IMR-90 (cell line): Measurements from ENCODE around the gene NDUFAF4. TPM values are rescaled to one million over a fixed set of nuclear protein-coding genes. Genes with fewer than 3 reads are reported as not detected.

Experiments used
- ATAC-seq: fragments of 200-7000 bp; cut with Tn5 transposase; 2 replicates; pipeline ENCODE4 v1.9.1; 2020; ENCODE audit warnings: low read depth, mild to moderate bottlenecking, moderate library complexity
- BruUV-seq: library from RNA; stranded (reverse); fragments of 400-500 nt; replicated peaks from 2 replicates; lab custom pipeline; 2021; lab: Mats Ljungman, UMichigan
- CTCF ChIA-PET: fragments of 300-600 bp; formaldehyde crosslinking; extraction: SDS; loops from one replicate; lab custom pipeline; 2021; ENCODE audit warnings: antibody characterized with exemption; lab: Yijun Ruan, JAX
- POLR2A ChIA-PET: fragments of 300-600 bp; sonication (Branson Sonifier 250); formaldehyde crosslinking; loops from one replicate; lab custom pipeline; 2022; ENCODE audit warnings: antibody characterized with exemption; ENCODE audit not compliant: unreplicated experiment; lab: Charles Lee
- DNase-seq: peaks from one replicate; pipeline ENCODE4 v3.0.0; 2013
- H2AFZ ChIP-seq: replicated peaks from 2 replicates; pipeline ENCODE3; 2013; ENCODE audit warnings: low read length, mild to moderate bottlenecking; ENCODE audit not compliant: poor library complexity
- H2AK5ac ChIP-seq: 2 replicates; pipeline ENCODE4 v1.6.1; 2013; ENCODE audit warnings: low read depth, low read length, inconsistent platforms
- H2AK9ac ChIP-seq: replicated peaks from 2 replicates; pipeline ENCODE3; 2013; ENCODE audit warnings: mild to moderate bottlenecking, low read depth, low read length, moderate library complexity; ENCODE audit not compliant: poor library complexity
- H2BK120ac ChIP-seq: 2 replicates; pipeline ENCODE4 v1.6.1; 2013; ENCODE audit warnings: low read depth, low read length, inconsistent platforms
- H2BK15ac ChIP-seq: 3 replicates; pipeline ENCODE4 v1.6.1; 2013; ENCODE audit warnings: low read depth, low read length, inconsistent platforms
- H2BK20ac ChIP-seq: 2 replicates; pipeline ENCODE4 v1.6.1; 2013; ENCODE audit warnings: low read depth, mild to moderate bottlenecking, inconsistent platforms, low read length, moderate library complexity
- H2BK5ac ChIP-seq: 2 replicates; pipeline ENCODE4 v1.6.1; 2013; ENCODE audit warnings: mild to moderate bottlenecking, low read depth, low read length, inconsistent platforms; ENCODE audit not compliant: poor library complexity, severe bottlenecking
- H3K14ac ChIP-seq: replicated peaks from 2 replicates; pipeline ENCODE4 v1.6.1; 2013; ENCODE audit warnings: low read depth, low read length, inconsistent platforms
- H3K18ac ChIP-seq: 2 replicates; pipeline ENCODE4 v1.6.1; 2013; ENCODE audit warnings: low read depth, low read length, control low read depth
- H3K23ac ChIP-seq: 2 replicates; pipeline ENCODE4 v1.6.1; 2013; ENCODE audit warnings: low read depth, low read length, inconsistent platforms
- H3K27ac ChIP-seq: 2 replicates; pipeline ENCODE4 v1.5.1; 2013; ENCODE audit warnings: mild to moderate bottlenecking, control low read depth, low read length; ENCODE audit not compliant: insufficient read depth
- H3K27me3 ChIP-seq: 2 replicates; pipeline ENCODE4 v1.6.1; 2013; ENCODE audit warnings: low read length; ENCODE audit not compliant: control insufficient read depth, insufficient read depth
- H3K36me3 ChIP-seq: 2 replicates; pipeline ENCODE4 v1.6.1; 2013; ENCODE audit warnings: low read length, mixed read lengths; ENCODE audit not compliant: control insufficient read depth, insufficient read depth
- H3K4ac ChIP-seq: 2 replicates; pipeline ENCODE4 v1.6.1; 2013; ENCODE audit warnings: low read depth, low read length, inconsistent platforms
- H3K4me1 ChIP-seq: 2 replicates; pipeline ENCODE4 v1.6.1; 2013; ENCODE audit warnings: low read length, mixed read lengths; ENCODE audit not compliant: control insufficient read depth, insufficient read depth
- H3K4me2 ChIP-seq: 2 replicates; pipeline ENCODE4 v1.6.1; 2013; ENCODE audit warnings: low read depth, mild to moderate bottlenecking, control low read depth, low read length, moderate library complexity
- H3K4me3 ChIP-seq: 2 replicates; pipeline ENCODE4 v1.5.1; 2013; ENCODE audit warnings: low read depth, mild to moderate bottlenecking, control low read depth, low read length, moderate library complexity; ENCODE audit not compliant: insufficient read depth
- H3K56ac ChIP-seq: 2 replicates; pipeline ENCODE4 v1.6.1; 2013; ENCODE audit warnings: low read length, inconsistent platforms; ENCODE audit not compliant: insufficient read depth; ENCODE audit errors: extremely low read depth
- H3K79me1 ChIP-seq, 2 experiments: 2 replicates each; pipeline ENCODE4 v1.6.1; 2013; ENCODE audit warnings: low read length in 2 of 2, inconsistent platforms in 1 of 2, low read depth in 1 of 2
- H3K9ac ChIP-seq: 2 replicates; pipeline ENCODE4 v1.6.1; 2013; ENCODE audit warnings: low read depth, low read length, control low read depth
- H3K9me1 ChIP-seq: 2 replicates; pipeline ENCODE4 v1.6.1; 2013; ENCODE audit warnings: low read length, inconsistent platforms; ENCODE audit not compliant: insufficient read depth
- H3K9me3 ChIP-seq: 2 replicates; pipeline ENCODE4 v1.6.1; 2013; ENCODE audit warnings: low read length; ENCODE audit not compliant: control insufficient read depth, insufficient read depth
- H4K20me1 ChIP-seq: 2 replicates; pipeline ENCODE4 v1.6.1; 2013; ENCODE audit warnings: low read length, inconsistent platforms; ENCODE audit not compliant: insufficient read depth
- H4K5ac ChIP-seq: 2 replicates; pipeline ENCODE4 v1.6.1; 2013; ENCODE audit warnings: mild to moderate bottlenecking, low read depth, low read length, control low read depth
- H4K8ac ChIP-seq, 2 experiments: 2 replicates each; pipeline ENCODE4 v1.6.1; 2013; ENCODE audit warnings: low read depth in 2 of 2, low read length in 2 of 2, control low read depth in 1 of 2, inconsistent platforms in 1 of 2
- H4K91ac ChIP-seq: 2 replicates; pipeline ENCODE4 v1.6.1; 2013; ENCODE audit warnings: low read depth, low read length, inconsistent platforms; ENCODE audit not compliant: insufficient read depth
- BHLHE40 ChIP-seq: fragments of 150-350 bp; IDR thresholded peaks from 2 replicates; pipeline ENCODE4 v1.6.1; 2016; ENCODE audit warnings: mild to moderate bottlenecking, low read depth, low read length
- CEBPB ChIP-seq: IDR thresholded peaks from 2 replicates; pipeline ENCODE4 v1.6.1; 2012; ENCODE audit warnings: low read depth, low read length, improper control_type of control experiment
- CHD1 ChIP-seq: IDR thresholded peaks from 2 replicates; pipeline ENCODE4 v1.6.1; 2012; ENCODE audit warnings: low read depth, low read length, improper control_type of control experiment
- CTCF ChIP-seq: conservative IDR thresholded peaks from 2 replicates; pipeline ENCODE4 v1.5.1; 2012; ENCODE audit warnings: mild to moderate bottlenecking, low read depth, low read length, improper control_type of control experiment
- ELK1 ChIP-seq: fragments of 150-350 bp; IDR thresholded peaks from 2 replicates; pipeline ENCODE4 v1.6.1; 2016; ENCODE audit warnings: low read depth, mild to moderate bottlenecking, low read length, moderate library complexity, borderline replicate concordance
- FOS ChIP-seq: fragments of 150-350 bp; IDR thresholded peaks from 2 replicates; pipeline ENCODE4 v1.6.1; 2016; ENCODE audit warnings: low read depth, low read length
- MAFK ChIP-seq: IDR thresholded peaks from 2 replicates; pipeline ENCODE4 v1.6.1; 2012; ENCODE audit warnings: low read depth, low read length, improper control_type of control experiment
- MAZ ChIP-seq: IDR thresholded peaks from 2 replicates; pipeline ENCODE4 v1.6.1; 2012; ENCODE audit warnings: low read depth, mild to moderate bottlenecking, low read length, improper control_type of control experiment, moderate library complexity, borderline replicate concordance
- MXI1 ChIP-seq: IDR thresholded peaks from 2 replicates; pipeline ENCODE4 v1.6.1; 2012; ENCODE audit warnings: low read depth, mild to moderate bottlenecking, low read length, moderate library complexity, borderline replicate concordance
- NFE2L2 ChIP-seq: fragments of 150-350 bp; IDR thresholded peaks from 2 replicates; pipeline ENCODE4 v1.6.1; 2016; ENCODE audit warnings: low read depth, mild to moderate bottlenecking, low read length
- POLR2A ChIP-seq: IDR thresholded peaks from 2 replicates; pipeline ENCODE4 v1.6.1; 2012; ENCODE audit warnings: mild to moderate bottlenecking, low read depth, low read length
- RAD21 ChIP-seq: IDR thresholded peaks from 2 replicates; pipeline ENCODE4 v1.6.1; 2012; ENCODE audit warnings: low read length, improper control_type of control experiment
- RCOR1 ChIP-seq: IDR thresholded peaks from 2 replicates; pipeline ENCODE4 v1.6.1; 2012; ENCODE audit warnings: mild to moderate bottlenecking, low read length, improper control_type of control experiment; ENCODE audit not compliant: insufficient replicate concordance
- RFX5 ChIP-seq: IDR thresholded peaks from 2 replicates; pipeline ENCODE4 v1.8.0; 2012; ENCODE audit warnings: low read depth, mild to moderate bottlenecking, low read length, moderate library complexity
- SMC3 ChIP-seq: fragments of 150-350 bp; IDR thresholded peaks from 2 replicates; pipeline ENCODE4 v1.6.1; 2016; ENCODE audit warnings: low read depth, mild to moderate bottlenecking, antibody characterized with exemption, low read length, moderate library complexity
- USF2 ChIP-seq: fragments of 150-350 bp; IDR thresholded peaks from 2 replicates; pipeline ENCODE4 v1.6.1; 2017; ENCODE audit warnings: mild to moderate bottlenecking, antibody characterized with exemption, low read length, low read depth
- WGBS, 2 experiments: methylation state at CpG; one replicate each; pipeline versions ENCODE4 v1.1.5 to v1.1.7; 2013; ENCODE audit warnings: missing lambda C conversion rate in 2 of 2; ENCODE audit not compliant: insufficient read length in 1 of 2; ENCODE audit errors: extremely low coverage in 2 of 2; 5-methylcytosine and 5-hydroxymethylcytosine counted together
- dilution Hi-C: fragments of 300-500 bp; cut with HindIII; formaldehyde crosslinking; loops from one replicate; pipeline ENCODE4 v1.14.3; 2018; ENCODE audit warnings: low sequenced_read_pairs; ENCODE audit not compliant: unreplicated experiment
- in situ Hi-C: fragments of 300-500 bp; cut with MboI; formaldehyde crosslinking; loops from 3 replicates; pipeline ENCODE4 v1.14.3; 2019; ENCODE audit warnings: low sequenced_read_pairs, inconsistent platforms, mixed read lengths
- intact Hi-C: fragments of 100-400 bp; cut with micrococcal nuclease; formaldehyde crosslinking; loops from 2 replicates; pipeline ENCODE4 v1.10.0; 2022
- polyA plus RNA-seq, 3 experiments: library from polyadenylated mRNA; depleted of rRNA; stranded (reverse); fragments of >200 nt; gene quantifications; 2 replicates each; pipeline ENCODE4 v1.2.3, GENCODE V29; 2012; ENCODE audit warnings: low replicate concordance in 1 of 3
- total RNA-seq: library from RNA; depleted of rRNA; stranded (reverse); fragments of >200 nt; gene quantifications from 2 replicates; pipeline ENCODE4 v1.2.3, GENCODE V29; 2012

Gene NDUFAF4
- total and polyA plus RNA-seq, 2 of the 4 experiments (the other 2 are of a cell fraction), result 6.3 to 13.4 TPM

GRCh38 chr6:96851858-96852257 is 45.8 kb downstream of the NDUFAF4 start:
- BruUV-seq, result no TSS peak
- Histone ChIP-seq H3K36me3 (no peaks in the 10 kb centered on the region), H4K8ac (no peak overlapping the region), H2BK120ac (no peak overlapping the region), H4K20me1 (no peaks in the 10 kb centered on the region), H3K9me3 (no peaks in the 10 kb centered on the region), H2BK5ac (no peak overlapping the region), H2BK15ac (no peak overlapping the region), H3K18ac (no peak overlapping the region), H4K91ac (no peak overlapping the region), H3K23ac (no peak overlapping the region), H3K4me3 (no peak overlapping the region), H3K27ac (no peak overlapping the region), H2AFZ (no peak overlapping the region), H3K9me1 (no peaks in the 10 kb centered on the region), H4K5ac (no peak overlapping the region), H3K56ac (no peak overlapping the region), H3K9ac (no peak overlapping the region), H3K4ac (no peak overlapping the region), H3K27me3 (no peaks in the 10 kb centered on the region; the same call in 1 of the 2 replicates), H3K4me2 (no peak overlapping the region), H2AK5ac (no peak overlapping the region), H3K14ac (no peak overlapping the region), H3K4me1 (no peaks in the 10 kb centered on the region), H2BK20ac (no peak overlapping the region), H2AK9ac (no peak overlapping the region), H3K79me1 (no peaks in the 10 kb centered on the region)
- WGBS, 2 experiments, result no CpG with 5 or more reads among the region's 8 CpGs
- in situ Hi-C loops, result no loop called here
- ChIA-PET CTCF (no interaction called here), POLR2A (no interaction called here)
- ATAC-seq (no peak), DNase-seq (no peak)
- dilution Hi-C loops, result no loop called here
- TF ChIP-seq CEBPB (no peak), CHD1 (no peak), MAZ (no peak), RAD21 (no peak), ELK1 (no peak), SMC3 (no peak), MXI1 (no peak), NFE2L2 (no peak), RCOR1 (no peak), CTCF (no peak), USF2 (no peak), RFX5 (no peak), BHLHE40 (no peak), POLR2A (no peak), FOS (no peak), MAFK (no peak)
- intact Hi-C loops, result no loop called here
